OCI-M1 (cell line): ENCODE results near the gene SERPINA12.
"Not testable (repeated sequence)": the region's sequence is repeated elsewhere in the genome, so short reads cannot be mapped to it uniquely, and the experiment has no call there.

Experiments used
- DNase-seq: peaks from one replicate; lab custom pipeline; 2025; lab: John Stamatoyannopoulos, UW

Gene SERPINA12

DNA sequence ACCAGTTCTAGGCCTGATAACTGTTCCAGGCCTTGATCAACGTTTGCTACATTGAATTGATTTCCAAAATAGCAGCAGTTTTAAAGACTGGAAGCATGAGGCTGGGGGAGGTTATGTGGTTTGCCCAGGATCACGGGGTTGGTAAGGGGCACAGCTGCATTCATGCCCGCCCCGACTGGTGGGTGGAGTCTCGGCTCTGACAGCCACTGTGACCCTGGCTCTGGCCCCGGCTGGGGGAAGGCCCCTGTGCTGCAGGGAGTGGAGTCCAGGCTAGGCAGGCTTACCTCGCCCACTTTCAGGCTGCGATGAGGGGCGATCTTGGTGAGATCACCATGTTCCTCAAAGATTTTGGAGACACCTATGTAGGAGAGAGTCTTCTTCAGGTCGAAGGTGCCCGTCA lies 19.9 kb downstream of the SERPINA12 start:
- no peak for DNase-seq

DNA sequence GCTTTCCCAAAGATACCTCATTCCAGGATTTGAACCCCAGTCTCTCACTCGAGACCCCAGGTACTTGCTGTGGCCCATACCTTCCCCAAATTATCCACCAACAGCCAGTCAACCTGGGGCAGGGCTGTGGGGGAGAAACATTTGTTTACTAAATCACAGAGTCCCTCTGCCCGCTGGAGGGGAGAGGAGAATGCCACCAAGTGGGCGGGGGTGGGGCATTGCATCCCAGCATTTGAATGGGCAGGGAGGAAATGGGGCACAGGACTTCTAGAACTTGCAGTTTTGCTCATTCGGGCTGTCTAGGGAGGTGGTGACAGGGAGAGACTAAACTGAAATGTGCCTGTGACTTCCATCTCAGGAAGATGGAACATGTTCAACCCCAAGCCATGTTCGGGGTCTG lies 22.4 kb downstream of the SERPINA12 start:
- no peak for DNase-seq

- DNase-seq, result peak; percentile 31
These were observed 23.1 kb downstream of the SERPINA12 start for GRCh38 chr14:94485944-94486841.

DNA sequence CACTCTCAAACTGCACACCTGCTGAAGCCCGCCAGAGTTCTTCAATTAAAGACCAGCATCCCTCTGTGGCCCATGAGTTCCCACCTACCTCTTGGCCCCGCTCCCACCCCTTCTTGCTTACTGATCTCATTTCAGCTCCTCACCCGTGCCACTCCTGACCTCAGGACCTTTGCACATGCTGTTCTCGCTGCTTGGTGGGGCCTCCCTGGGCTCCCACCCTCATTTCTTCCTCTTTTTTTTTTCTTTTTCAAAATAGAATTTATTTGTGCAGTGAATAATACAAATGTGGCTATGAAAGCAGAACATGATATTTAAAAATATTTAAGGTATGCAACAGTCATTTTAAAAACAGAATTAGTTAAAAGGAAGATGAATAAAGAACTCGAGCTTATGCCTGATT lies 24.8 kb downstream of the SERPINA12 start:
- no peak for DNase-seq

- no peak for DNase-seq
These were observed 25.5 kb downstream of the SERPINA12 start for GRCh38 chr14:94483729-94484275.

DNA sequence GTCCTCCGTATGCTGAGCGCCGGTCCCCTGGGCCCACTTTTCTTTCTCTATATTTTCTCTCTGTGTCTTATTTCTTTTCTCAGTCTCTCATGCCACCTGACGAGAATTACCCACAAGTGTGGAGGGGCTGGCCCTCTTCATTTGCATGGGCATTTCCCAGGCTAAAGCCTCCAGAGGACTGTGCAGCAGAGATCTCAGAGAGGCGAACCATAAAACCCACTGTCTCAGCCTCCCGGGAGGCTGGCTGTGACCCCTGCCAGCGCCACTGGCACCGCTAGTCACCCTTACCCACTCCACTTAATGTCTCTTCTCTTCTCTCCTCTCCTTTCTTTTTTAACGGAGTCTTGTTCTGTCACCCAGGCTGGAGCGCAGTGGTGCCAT lies 26.2 kb downstream of the SERPINA12 start:
- DNase-seq, result no peak

GRCh38 chr14:94482132-94483070 lies 26.9 kb downstream of the SERPINA12 start:
- DNase-seq, result not testable (repeated sequence)

DNA sequence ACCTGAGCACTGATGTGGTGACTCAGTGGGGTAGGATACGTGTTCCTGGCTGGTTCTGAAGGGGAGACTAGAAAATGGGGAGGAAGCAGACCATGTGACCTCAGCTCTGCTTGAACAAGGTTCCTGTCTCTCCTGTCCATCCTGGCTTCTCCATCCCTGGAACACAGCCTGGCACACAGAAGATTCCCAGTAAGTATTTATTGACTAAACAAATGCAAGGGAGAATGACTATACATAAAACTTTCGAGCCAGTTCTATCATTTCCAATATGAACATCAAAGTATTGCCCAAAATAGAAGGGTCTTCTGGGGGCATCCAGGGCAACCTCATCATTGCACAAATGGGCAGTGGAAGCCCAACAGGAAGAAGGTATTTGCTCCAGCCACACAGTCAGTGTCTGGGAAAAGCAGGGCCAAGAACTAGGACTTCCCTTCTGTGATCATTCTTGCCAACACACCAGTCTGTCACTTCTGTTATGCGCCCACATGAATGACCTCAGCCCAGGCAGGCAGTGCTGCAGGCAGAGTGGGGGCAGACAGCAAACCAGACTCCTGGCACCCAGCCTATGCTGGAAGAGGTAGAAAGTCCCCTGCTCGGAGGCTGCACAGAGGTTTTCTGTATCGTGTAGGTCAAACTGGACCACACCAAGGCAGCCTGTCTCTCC lies 27.7 kb downstream of the SERPINA12 start:
- no peak for DNase-seq

- no peak for DNase-seq
These were observed 28.5 kb downstream of the SERPINA12 start for GRCh38 chr14:94480809-94481208.

DNA sequence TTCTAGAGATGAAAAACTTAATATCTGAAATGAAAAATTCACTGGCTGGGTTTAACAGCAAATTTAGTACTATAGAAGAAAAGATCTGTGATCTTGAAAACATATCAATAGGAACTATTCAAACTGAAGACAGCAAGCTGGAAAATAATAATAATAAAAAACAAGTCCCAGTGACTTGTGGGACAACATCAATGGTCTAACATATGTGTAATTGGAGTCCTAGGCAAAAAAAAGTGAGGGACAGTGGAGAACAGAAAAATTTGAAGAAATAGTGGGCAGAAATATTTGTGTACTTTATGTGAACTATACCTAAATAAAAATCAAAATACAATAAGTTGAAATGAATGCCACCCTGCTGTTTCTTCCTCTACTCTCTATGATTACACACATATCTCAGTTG lies 30.8 kb downstream of the SERPINA12 start:
- DNase-seq, result no peak

DNA sequence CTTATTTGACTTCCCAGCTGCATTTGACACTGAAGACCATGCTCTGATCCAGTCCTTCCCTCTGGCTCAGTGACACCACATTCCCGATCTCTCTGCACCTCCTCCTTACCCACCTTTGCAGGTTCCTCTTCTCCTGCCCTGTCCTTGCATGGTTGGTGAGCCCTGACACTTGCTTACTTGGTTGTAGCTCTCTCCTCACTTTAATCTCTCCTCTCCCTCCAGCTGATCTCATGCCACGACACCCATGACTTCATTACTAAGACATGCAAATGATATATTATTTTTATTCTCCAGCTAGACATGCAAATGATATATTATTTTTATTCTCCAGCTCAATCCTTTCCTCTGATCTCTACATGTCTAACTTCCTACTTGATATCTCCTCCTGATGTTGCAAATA lies 33.2 kb downstream of the SERPINA12 start, which contains the start of gene SERPINA9:
Gene SERPINA9, minus strand, starts transcription at position 175 of the 400 bp plus-strand sequence. CDS start 6,357 bp downstream, outside the sequence.
- DNase-seq, result no peak

GRCh38 chr14:94474581-94475031 lies 34.7 kb downstream of the SERPINA12 start:
- no peak for DNase-seq

GRCh38 chr14:94473666-94474410 lies 35.4 kb downstream of the SERPINA12 start:
- DNase-seq, result peak; percentile 28

GRCh38 chr14:94472842-94473241 lies 36.4 kb downstream of the SERPINA12 start:
- DNase-seq, result no peak

GRCh38 chr14:94471045-94471444 lies 38.2 kb downstream of the SERPINA12 start:
- DNase-seq, result no peak

DNA sequence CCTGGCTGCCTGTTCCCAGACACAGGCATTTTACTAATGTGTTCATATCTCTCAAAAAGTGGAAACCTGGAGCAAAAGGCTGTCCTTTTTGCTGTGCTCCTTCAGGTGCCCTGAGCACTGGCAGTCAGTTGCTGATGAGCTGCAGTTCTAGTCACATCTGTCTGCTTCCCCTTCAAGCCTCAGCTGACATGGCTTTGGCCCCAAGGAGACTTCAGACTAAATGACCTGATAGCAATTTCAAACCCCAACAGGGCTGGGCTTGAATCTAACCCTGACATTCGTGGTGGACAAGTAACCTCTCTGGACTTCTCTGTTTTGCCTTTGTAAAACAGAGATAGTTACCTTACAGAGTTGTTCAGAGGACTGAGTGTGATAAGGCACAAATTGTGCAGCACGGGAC lies 39.0 kb downstream of the SERPINA12 start:
- DNase-seq, result no peak

DNA sequence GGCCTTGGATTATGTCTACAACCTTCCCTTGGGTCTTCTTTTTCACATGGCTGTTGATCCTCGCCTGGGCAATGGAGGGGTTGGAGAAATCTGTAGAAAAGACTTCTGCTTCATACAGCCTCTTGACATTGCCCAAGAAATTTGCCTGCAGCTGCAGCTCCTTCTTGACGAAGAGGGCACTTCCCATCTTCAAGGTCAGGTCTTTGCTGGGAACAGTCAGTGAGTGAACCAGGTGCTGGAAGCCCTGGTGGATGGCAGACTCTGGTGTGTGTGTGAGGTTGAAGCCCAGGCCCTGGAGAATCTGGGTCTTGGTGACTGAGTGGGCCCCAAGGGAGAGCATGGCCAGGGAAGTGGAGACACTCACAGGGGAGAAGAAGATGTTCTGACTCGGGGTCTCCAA lies 40.0 kb downstream of the SERPINA12 start:
- no peak for DNase-seq

- no peak for DNase-seq
These were observed 41.3 kb downstream of the SERPINA12 start for GRCh38 chr14:94467728-94468520.

- no peak for DNase-seq
These were observed 42.4 kb downstream of the SERPINA12 start for GRCh38 chr14:94466706-94467370.

GRCh38 chr14:94465042-94465441 lies 44.2 kb downstream of the SERPINA12 start:
- no peak for DNase-seq
